GM19455 (cell line): Measurements from ENCODE around the gene IFI16.
A peak's percentile ranks its signal among the peaks of the same experiment; 100 is the strongest.
"Not testable (repeated sequence)": the region's sequence is repeated elsewhere in the genome, so short reads cannot be mapped to it uniquely, and the experiment has no call there.

ENCODE experiments used
- ATAC-seq: cut with Tn5 transposase; IDR thresholded peaks from one replicate; pipeline ENCODE4 v1.9.1; 2021; ENCODE audit not compliant: unreplicated experiment

IFI16 gene

DNA sequence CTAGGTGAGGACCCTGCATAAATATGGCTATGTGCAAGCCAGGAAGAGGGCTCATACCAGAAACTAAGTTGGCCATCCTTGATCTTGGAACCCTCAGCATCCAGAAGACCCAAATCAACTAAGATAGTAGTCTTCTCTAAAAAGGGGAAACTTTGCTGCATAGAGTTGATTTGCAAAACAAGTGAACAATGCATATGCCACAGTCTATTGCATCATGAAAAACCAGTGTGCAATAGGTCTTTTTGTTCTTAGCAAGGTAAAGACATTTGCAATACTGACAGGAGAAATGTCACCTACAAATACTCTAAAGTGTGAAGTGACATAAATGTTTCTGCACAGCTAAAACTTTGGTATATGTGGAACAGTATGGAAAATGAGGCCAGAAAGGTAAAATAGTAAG is 2.0 kb upstream of the IFI16 start:
- no peak for ATAC-seq

DNA sequence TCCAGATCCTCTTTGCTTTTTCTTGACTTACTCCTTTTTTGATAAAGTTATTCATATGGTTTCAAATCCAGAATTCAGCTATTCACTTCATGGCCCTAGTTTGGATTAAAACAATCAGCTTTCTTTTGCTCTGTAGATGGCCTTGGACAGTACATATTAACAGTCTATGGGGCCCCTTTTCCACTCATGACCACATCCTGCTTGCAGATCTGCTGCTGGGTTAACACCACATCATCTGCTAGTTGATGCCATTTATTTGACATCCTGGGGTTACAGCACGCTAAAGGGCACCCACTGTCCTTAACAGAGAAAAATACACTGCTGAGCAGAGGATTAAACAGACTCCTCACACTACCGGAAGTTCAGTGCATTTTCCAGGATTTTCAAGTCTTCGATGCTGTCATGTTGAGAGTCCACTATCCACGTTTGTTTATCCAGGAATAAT is 941 bp upstream of the IFI16 start:
- ATAC-seq: peak; percentile 74

DNA sequence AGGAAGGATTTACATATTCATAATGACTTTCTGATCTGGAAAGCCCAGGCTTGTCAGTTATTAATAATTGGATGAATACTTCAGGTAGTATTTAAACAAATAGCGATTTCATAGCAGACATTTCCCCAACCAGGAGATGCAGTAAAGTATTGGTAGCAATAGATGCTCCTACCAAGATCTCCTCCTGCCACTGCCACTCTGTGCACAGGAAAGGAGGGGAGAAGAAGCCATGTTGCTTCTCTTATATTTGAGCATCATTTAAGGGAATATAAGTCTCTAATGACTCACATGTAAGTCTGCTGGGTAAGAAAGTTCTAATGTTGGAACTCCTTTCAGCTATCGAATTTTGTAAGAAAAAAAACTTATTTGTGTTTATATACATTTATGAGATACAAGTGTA is 420 bp upstream of the IFI16 start:
- no peak for ATAC-seq

DNA sequence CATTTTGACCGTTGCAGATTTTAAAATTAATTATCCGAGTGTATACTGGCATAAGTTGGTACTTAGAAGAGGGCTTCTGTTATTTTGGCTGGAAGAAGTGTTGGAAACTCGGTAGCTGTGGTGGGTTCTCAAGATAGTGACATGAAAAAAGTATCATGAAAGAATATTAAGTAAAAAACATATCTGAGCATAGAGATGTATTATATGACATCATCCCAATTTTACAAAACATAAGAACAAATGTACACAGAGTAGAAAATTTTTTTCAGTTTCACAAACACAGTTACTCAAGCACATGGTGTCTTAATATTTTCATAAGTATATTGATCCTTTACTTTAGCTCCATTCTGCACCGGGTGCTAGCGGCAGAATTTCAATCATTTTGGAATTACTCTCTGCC is 684 bp downstream of the IFI16 start:
- ATAC-seq: no peak

DNA sequence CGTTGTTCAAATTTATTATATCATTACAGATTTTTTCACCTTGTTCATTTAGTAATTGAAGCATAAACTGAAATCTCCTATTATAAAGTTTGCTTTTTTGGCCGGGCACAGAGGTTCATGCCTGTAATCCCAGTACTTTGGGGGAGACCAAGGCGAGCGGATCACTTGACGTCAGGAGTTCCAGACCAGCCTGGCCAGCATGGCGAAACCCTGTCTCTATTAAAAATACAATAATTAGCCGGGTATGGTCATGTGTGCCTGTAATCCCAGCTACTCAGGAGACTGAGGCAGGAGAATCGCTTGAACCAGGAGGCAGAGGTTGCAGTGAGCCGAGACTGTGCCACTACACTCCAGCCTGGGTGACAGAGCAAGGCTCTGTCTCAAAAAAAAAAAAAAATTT is 1.3 kb downstream of the IFI16 start:
- not testable (repeated sequence) for ATAC-seq

DNA sequence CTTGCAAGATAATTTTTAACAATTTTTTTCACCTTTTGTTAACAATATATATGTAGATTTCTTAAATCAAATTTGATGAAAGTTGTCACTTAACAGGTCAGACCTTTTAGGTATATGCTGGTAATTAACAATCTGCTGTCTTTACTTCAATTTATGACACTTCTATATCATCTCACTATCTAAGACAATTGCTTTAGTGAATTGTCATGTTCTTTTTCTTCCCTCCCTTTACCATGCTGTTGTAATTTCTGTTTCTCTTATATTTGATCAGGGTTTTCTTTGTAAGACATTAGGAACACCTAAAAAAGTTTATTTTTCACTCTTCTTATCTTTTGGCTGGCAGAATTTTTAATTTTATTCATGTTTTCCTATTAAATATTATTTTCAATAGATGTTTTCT is 2.0 kb downstream of the IFI16 start:
- ATAC-seq: no peak

DNA sequence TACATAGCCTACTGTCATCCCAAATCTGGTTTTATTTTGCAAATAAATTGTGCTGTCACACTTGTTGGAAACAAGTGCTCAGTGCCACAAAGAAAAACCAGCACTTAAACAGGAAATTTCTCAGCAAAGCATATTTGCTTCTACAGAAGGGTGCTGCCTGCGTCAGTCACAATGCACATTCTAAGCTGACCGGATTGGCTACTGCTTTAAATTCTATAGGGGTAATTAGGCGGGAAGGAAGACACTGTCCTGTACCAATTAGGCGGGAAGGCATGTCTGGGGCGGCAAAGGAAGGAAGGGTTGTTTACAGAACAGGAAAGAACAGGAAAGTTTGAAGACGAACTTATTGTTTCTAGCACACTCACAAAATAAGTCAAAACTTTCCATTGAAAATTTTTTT is 2.8 kb downstream of the IFI16 start:
- peak; percentile 29 for ATAC-seq

DNA sequence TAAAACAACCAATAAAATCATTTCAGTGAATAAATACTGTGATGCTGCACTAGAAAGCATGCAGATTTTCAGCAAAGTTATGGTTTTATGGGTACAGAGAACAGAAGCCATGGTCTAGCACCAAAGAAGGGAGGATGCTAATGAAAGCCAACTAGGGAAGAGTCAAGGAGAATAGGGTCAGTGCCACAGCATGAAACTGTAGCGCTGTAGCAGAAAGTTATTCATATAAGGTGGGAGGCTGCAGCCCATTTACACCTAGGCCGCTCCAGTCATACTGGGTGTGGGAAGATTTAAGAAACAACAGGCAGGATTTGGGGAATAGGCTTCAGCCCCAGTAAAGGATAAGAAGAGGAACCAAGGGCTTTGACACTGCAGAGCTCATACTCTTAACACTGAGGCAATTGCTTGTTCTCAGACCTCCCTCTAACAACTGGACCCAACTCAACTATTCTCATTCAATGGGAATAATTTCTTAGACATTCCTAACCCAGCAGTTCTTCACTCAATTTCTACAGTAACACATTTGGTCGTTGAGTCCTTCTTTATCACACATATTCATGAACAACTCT is 4.4 kb downstream of the IFI16 start:
- no peak for ATAC-seq

DNA sequence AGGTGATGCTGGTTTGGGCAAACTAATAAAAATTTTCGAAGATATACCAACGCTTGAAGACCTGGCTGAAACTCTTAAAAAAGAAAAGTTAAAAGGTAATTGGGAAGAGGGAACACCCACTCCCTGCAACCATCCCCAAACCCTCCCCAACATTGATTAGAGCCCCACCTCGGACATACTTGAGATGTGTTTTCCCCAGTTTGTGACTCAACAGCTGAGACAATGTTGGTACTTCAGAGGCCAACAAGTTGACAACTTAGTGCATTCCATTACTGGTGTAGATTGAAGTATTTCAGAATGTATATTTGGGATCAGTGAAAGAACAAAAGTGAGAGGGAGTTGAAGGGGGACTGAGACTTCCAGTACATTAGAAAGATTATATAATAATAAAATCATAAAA is 5.1 kb downstream of the IFI16 start:
- no peak for ATAC-seq

DNA sequence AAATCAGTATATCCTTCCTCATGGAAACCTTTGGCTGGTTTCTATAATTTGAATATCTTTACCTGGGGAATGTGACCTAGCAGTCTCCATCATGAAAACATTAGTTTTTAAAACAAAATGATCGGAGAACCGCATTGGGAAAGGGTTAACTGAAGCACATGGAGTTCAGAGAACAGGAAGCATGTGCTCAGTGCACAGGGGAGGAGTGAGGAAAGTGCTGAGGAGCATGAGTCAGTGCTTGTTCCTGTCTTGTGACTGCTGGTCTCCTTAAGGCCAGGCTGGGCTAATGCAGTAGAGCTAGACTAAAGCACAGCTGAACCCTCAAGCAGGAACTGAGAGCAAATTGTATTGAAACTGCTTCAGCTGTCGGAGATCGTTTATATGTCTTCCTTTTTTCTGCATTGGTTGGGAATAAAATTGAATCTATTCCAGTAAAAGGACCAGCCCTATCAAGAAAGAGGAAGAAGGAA is 5.8 kb downstream of the IFI16 start:
- peak; percentile 95 for ATAC-seq

DNA sequence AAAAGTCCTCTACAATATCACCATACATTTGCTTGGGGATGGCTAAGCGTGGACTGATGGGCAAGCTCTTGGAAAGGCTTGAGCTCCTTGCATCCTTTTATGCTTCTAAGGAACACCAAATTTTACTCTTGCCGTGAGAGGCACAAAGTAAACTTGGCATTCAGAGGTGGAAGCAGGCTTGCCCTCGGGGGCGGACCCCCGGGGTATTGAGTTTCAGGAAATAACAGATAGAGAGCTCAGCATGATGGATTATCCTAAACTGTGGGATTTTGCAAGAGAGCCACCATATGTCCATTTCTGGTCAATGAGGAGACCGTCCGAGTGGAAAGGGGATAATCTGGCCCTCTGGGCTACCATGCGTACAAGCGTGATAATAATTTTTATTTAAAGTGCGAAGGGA is 14.0 kb downstream of the IFI16 start:
- no peak for ATAC-seq

DNA sequence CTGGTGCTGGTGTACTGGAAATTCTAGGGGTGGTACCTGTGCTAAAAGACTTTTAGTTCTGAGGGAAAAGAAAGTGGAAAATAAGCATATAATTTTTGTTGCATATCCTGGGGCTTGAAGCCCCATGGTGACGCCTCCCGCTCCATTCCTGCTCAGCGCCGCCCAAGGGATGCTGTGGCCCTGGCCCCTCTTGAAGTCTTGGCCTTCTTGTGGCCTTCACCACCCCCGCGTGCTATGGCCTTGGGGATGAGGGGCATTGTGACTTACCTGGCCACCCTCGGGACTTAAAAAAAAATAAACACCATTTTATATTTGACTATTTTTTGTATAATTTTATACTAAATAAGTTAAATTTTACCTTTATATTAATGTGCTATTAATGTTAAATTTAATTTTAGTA is 15.3 kb downstream of the IFI16 start:
- no peak for ATAC-seq

DNA sequence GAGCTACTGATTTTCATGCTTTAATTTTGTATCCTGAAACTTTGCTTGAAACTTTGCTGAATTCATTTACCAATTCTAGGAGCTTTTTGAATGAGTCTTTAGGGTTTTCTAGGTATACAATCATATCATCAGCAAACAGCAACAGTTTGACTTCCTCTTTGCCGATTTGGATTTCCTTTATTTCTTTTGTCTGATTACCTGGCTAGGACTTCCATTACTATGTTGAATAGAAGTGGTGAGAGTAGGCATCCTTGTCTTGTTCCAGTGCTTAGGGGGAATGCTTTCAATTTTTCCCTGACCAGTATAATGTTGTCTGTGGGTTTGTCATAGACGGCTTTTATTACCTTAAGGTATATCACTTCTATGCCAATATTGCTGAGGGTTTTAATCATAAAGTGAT is 17.1 kb downstream of the IFI16 start:
- ATAC-seq: not testable (repeated sequence)

DNA sequence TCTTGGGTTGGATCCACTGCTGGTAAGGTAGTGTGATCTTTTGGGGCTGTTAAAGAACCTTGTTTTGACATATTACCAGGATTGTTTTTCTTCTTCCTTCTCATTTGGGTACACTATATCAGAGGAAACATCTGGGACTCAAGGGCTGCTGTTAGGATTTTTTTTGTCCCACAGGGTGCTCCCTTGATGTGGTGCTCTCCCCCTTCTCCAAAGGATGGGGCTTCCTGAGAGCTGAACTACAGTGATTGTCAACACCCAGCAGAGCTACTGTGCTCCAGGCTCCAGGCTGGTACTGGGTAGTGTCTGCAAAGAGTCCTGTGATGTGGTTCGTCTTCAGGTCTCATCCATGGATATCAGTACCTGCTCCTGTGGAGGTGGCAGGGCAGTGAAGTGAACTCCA is 20.6 kb downstream of the IFI16 start:
- ATAC-seq: no peak

DNA sequence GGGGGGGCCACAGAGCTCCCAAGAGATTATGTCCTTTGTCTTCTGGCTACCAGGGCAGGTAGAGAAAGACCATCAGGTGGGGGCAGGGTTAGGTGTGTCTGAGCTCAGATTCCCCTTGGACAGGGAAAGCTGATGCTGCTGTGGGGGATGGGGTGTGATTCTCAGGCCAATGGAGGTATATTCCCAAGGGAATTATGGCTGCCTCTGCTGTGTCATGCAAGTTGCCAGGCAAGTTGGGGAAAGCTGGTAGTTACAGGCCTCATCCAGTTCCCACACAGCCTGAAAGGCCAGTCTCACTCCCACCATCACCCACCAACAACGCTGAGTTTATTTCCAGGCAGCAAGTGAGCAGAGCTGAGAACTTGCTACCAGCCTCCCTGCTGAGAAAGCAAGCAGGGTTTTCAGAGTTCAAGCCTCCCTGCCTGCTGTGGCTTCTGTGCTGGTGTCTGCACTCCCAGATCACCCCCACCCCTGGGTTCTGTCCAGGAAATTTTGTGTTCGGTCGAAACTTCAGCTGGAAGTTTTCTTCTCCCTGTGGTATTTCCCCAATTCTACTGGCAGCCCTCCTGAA is 21.3 kb downstream of the IFI16 start:
- ATAC-seq: no peak

DNA sequence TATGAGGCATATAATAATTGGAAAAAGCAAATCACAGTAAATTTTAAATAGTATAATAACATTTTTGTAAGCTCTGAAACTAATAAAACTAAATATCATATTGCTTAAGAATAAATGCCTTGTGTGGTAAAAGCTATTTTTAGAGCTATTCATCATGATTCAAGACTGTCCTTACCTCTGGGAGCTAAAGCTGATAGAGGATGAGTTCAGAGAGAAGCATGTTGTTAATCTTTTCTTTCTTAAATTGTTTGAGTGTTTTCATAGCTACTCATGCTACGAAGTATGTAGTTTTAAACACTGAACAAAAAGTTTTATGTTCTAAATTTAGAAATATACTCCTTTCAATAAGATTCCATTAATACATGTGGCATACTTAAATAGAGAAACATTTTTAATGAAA is 30.5 kb downstream of the IFI16 start:
- no peak for ATAC-seq

DNA sequence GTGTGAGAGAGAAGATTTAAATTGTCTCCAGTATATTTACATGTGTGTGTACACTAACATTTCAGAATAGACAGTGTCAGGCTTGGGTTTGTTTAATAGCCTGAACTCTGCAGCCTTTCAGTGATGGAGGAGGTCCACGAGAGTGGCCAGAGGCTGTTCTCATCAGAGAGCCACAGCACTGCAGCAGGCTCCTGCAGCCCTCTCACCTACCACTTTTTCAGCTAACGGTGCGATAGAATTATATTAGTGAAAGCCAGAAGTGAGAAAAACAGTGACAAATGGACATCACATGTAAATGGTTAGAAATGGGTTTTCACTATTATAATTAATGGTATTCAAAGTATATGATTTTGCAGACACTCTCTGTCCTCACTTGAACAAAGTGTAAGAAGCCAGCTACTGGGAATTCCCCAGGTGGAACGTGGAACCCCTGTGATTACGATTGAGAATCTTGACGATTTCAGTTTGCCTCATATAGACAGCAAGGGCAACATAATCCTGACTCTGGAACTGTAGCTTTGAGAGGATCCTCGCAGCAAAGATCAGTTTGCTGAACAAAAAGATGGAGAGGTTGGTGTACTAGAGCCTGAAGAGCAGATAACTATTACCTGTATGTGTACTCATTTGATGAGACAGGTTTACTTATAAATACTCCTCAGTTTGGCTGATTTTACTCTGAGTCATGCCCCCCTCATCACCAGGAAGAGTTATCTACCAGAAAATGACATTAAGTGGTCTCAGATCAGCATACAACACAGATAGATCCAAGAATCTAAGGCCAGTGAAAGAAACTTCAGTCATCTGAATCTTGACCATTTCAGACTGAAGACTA is 31.4 kb downstream of the IFI16 start:
- ATAC-seq: no peak

DNA sequence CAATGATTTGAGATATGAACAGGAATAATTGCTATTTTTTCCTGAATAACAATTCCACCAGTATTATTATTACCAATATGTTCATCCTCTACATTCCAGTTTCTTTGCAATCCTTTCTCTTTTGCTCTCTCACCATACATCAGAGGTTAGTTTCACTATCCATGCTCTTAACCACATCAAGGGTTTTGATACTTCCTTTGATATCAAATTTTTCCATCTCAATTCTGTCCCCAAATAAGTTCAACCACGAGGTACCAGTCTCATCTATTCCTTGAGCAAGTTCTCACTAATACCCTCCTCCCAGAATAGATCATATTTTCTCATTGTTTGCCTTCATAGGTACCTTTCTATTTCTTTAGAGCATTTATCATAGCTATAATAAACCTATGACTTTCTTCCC is 36.8 kb downstream of the IFI16 start:
- ATAC-seq: not testable (repeated sequence)

DNA sequence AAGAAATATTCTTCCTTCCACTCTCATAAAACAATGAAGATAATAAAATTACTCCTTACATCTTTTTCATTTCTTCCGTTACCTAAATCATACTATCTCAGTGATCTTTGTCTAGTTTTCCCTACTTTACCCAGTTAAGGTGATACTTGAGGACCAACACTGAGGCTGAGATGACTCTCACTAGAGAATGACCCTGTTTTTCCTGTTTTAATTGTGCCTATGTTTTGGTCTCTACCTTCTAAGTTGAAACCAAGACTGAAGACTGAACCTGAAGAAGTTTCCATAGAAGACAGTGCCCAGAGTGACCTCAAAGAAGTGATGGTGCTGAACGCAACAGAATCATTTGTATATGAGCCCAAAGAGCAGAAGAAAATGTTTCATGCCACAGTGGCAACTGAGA is 41.7 kb downstream of the IFI16 start:
- no peak for ATAC-seq

DNA sequence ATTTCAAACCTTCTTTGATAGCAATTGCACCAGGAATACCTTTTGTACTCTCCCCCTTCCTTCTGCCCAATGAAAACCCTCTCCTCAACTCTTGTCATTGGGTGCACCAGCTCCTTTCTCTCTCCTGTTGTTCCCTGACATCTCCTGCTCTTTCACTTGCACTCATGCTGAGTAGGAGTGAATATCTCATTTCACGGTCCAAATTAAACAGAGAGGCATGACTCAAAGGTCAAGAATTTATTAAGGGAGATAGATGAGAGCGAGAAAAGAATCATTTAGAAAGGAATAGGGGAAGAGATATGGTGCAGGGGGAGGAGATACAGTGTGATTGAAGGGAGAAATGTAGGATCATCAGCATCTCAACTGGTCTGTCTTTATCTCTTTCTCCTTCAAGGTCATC is 44.7 kb downstream of the IFI16 start:
- ATAC-seq: no peak

DNA sequence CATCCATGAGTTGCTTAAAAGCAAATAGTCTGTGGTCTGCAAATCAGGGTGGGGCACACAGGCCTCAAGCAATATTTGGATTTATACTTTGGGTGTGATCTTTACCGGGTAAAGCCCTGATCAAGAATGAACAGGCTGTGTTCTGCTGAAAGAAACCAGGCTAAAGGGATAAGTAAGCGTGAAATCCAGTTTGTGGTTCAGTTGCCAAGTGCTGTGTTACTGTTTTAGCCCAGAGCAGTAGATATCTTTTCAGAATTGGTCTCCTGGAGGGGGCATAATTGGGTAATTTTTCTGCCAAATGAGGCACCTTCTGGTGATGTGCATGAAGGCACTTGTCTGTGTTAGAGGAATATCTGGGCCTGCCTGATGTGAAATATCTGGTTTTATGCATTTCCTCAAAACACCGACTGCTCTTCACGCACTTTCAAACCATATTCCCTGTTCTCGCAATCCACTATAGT is 45.5 kb downstream of the IFI16 start:
- ATAC-seq: no peak

DNA sequence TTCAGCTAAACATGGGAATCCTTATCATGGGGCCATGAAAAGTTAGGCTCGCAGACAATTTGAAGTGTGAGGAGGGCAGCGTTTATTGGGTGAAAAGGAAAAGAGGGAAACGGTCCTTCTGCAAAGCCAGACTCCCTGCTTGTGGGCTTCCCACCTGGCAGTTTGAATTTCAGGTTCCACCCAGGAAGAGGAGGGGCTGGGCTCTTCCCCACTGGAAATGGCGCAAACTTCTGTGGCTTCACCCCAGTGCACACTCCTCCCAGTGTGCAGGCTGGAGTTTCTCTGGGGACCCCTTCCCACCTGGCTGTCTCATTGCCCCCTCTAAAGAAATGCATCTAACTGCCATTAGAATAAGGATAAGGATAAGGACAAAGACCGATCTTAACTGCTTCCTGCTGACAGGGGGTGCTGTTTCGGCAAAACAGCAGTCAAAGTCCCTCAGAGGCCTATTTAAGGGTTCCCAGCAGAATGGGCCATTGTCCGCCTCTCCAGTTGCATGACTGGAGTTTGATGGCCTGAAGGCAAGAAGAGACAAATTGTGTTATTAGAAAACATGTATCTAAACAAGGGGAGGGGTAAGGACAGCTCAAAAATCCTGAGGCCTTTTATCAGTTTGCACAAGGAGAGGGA is 46.5 kb downstream of the IFI16 start:
- ATAC-seq: no peak
